Esophagus muscularis mucosa (tissue), 3 donors: ENCODE results near the gene MBOAT1.

Source experiments
- CTCF ChIP-seq, 3 experiments: fragments of 200-600 bp in 2 of 3; fragments of 450-650 bp in 1 of 3; sonication (generic) in 2 of 3; IDR thresholded peaks; one replicate each; pipeline ENCODE4 v1.5.1; 2017 to 2019; ENCODE audit warnings: antibody characterized with exemption in 3 of 3, mild to moderate bottlenecking in 2 of 3, moderate library complexity in 1 of 3
- POLR2A ChIP-seq: fragments of 450-650 bp; IDR thresholded peaks from one replicate; pipeline ENCODE4 v1.6.1; 2017; ENCODE audit warnings: antibody characterized with exemption, moderate library complexity, mild to moderate bottlenecking, low read depth

GRCh38 chr6:20198156-20198774 is 14.0 kb downstream of the MBOAT1 start:
- TF ChIP-seq CTCF (IDR thresholded peaks at IDR 0.05), result no peak
- no peak for TF ChIP-seq POLR2A
